ENCODE measurements around the gene GFER. TPM values are rescaled to one million over a fixed set of nuclear protein-coding genes. Genes with fewer than 3 reads are reported as not detected.

Gene GFER
- total RNA-seq, 1 donor from 2014 or later = 17.0 TPM

DNA sequence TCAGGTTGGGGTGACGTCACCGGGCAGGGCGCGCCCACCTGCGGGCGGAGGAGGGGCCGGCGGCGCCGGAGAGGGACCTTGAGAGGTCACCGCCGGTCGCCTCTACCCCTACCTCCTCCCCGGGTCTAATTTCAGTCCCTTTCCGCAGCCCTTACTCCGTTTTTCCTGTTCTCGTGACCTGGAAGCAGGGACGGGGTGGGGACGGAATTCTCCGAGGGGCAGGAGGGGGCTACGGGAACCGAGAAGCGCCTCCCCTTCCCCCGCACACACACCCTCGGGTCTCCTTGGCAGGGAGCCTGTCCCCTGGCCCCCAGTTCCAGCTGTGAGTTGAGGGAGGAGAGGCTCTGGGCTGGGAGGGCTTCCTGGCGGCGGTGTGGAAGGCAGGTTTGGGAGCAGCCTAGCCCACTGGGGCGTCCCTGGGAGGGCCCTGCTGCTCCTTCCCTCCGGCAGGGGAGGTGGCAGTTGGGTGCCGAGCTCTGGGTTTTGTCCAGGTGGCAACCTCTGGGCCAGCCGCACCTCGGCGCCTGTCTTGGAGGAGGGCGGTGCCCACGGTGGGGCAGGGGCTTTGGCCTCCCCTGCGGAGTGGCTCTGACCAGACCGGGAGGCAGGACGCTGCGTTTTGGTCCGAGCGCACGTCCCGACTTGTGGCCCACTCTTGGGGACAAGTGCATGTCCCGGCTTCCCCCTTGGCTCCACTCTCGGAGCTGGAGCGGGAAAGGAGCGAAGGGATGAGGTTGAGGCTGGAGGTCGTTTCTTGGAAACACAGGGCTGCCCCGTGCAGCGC is 6.5 kb downstream of the GFER start:
- no peak for ATAC-seq

DNA sequence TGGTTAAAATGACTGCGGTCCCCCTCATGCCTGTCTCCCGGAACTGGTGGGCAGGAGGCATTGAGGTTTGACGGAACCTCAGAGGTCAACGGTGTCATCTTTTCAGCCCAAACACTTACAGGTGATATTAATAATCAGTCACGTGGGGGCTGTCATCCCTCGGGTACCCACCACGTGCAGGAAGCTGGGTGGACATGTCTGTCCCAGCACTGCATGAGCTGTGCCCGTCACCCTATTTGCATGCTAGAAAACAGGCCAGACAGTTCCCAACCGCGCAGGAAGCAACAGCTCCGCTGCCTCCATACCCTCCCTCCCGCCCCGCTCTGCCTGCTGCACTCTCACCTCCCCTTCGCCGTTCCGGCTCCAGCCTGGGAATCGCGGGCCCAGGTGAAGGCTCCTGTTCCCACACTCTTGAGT is 7.2 kb downstream of the GFER start:
- peak; percentile 37 for ATAC-seq

DNA sequence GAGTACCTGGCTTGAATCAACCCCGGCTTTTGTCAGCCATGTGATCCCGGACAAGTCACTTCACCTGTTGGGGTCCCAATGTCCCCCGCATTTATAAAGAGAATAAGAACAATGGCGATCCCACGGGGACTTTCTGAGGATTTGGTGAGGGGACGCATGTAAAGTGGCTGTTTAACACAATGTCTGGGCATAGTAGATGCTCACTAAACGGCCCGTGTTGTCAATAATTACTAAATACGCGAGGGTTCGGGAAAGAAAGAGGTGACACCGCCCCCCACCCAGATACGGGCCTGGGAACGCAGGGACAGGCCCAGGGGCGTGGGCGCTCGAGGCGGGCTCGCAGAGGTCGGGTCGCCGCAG is 7.6 kb downstream of the GFER start:
- ATAC-seq = no peak

DNA sequence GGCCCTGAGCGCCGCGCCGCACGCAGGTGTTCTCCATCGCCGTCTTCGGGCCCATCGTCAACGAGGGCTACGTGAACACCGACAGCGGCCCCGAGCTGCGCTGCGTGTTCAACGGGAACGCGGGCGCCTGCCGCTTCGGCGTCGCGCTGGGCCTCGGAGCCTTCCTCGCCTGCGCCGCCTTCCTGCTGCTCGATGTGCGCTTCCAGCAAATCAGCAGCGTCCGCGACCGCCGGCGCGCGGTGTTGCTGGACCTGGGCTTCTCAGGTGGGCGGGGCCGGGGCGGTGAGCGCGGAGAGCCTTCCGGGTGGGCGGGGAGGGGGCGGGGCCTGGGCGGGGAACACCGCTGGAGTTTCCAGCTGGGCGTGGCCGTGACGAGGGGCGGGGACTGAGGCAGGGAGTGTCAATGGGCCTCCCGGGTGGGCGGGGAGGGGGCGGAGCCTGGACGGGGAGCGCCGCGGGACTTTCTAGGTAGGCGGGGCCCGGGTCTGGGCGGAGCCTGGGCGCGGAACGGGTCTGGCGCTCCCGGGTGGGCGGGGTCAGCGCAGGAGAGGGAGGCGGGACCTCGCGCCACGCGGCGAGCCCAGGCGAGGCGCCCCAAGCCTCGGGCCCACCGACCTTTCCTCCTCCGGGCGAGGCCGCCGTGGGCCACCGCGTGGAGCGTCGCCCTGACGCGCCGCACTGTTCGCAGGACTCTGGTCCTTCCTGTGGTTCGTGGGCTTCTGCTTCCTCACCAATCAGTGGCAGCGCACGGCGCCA is 8.1 kb downstream of the GFER start:
- ATAC-seq = peak; percentile 84

DNA sequence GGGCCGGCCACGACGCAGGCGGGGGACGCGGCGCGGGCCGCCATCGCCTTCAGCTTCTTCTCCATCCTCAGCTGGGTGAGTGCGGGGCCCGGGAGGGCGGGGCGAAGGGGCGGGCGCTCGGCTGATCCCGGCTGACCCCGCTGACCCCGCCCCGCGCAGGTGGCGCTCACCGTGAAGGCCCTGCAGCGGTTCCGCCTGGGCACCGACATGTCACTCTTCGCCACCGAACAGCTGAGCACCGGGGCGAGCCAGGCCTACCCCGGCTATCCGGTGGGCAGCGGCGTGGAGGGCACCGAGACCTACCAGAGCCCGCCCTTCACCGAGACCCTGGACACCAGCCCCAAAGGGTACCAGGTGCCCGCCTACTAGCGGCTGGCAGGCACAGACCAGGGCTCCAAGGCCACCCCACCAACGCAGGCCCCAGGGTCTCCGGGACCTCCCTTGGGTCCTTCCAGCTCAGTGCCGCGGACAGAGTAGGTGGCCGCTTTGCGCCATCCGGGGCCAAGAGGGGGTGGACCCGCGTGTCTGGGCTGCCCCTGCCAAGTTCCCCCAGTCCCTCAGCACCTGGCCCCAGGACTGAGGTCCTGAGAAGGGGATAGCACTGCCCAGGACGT is 8.8 kb downstream of the GFER start:
- peak; percentile 1 for ATAC-seq

DNA sequence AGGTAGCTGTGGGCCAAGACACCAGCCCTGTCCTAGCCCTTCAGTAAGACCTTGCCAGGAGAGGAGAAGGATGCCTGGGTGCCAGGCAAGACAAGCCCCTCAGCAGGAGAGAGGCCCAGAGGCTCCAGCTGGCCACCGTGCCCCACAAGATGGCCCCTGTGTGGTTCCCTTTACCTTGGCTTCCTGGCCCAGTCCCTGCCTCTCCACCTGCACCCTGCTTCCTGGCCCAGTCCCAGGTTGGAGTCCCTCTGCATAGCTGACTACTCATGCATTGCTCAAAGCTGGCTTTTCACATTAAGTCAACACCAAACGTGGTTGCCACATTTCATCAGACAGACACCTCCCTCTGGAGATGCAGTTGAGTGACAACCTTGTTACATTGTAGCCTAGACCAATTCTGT is 9.7 kb downstream of the GFER start:
- ATAC-seq = peak; percentile 39

DNA sequence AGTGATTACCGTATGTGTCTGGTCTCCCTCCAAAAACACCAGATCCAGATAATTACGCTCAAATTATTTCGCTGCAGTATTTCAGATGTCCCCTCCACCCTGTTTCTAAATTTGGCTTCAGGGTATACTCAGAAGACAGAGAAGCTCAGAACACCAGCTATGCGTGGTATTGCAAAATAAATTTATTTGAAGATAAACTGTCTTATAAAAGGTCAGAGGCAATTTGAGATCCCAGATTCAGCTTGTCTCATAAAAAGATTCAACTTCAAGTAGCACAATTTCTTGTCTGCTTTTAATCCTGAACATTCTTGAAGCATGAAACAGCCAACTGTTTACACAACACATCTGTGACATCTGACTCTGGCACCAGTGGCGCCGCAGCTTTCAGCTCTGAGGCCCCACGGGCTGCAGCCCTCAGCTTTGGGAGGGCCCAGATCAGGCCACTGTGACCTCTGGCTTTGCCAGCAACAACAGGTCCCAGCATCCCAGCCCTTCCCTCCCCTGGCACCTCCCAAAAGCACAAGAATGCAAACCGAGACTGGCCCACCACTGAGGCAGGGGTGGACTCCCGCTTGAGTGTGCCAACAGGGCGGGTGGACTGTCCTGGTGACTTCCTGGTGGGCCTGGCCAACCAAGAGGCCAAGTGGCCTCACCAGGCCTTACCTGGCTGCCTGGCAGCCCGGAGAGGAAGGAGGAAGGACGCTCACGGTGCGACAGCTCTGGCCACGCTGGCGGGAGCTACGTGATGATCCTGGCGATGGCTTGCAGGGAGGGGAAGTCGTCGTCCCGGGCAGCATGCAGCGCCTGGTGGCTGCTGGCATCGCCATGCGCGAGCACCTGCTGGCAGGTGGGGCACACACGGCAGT is 13.7 kb downstream of the GFER start:
- ATAC-seq = no peak

DNA sequence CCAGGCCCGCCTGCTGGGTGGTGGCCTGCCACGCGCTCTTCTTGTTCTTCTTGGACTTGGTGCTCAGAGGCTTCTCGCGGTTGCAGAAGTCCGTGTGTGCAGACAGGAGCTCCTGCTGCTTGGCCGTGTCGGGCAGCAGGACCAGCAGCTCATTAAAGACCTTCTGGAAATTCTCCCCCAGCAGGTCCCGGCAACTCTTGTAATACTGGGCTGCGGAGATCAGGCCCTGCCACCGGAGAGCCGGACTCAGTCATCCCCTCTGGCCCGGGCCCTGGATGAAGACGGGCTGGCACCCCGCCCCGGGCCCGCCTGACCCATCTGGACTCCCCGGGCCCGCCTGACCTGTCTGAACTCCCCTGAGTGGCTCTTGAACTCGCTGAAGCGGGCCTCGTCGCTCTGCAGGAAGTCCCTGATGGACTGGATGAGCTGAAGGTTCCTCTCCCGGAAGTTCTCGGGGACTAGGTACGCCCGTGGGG is 14.4 kb downstream of the GFER start:
- ATAC-seq = peak; percentile 7

DNA sequence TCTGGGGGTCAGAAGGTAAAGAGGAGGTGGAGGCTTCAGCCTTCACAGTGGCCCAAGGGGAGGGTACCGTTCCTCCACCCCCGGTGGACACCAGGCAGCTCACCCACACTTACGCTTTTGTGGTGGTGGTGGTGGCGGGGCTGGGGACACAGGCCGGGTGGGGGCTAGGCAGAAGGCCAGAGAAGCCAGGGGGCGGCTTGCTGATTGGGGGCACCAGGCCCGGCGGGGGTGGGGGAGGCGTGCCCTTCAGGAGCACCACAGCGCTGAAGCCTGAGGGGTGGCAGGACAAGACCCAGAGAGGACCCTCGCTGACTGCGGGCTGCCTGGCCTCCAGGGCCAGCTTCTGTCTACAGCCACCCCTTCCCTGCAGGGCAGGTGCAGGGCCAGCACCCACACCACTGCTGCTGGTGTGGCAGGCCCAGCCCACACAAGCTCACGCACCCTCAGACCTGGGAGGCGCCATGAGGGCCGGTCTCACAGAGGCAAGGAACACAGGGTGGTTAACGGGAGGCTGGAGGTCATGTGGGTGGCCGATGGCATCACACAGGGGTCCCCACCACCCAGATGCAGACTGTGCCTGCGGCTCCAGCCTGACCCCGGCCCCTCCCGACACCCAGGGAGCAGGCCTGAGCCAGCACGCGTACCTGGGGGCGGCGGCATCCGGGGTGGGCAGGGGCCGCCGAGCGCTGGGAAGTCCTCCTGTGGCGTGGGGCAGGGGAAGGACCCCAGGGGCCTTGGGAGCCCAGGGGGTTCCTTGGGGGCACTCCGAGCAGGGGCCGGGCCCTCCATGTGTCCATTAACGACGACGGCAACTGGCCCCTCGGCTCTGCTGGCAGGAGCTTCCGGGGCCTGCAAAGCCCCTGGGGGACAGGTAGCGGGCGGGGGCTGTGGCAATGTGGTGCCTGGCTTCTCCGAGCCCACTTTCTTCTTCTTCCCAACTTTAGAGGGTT is 15.1 kb downstream of the GFER start:
- ATAC-seq = no peak

DNA sequence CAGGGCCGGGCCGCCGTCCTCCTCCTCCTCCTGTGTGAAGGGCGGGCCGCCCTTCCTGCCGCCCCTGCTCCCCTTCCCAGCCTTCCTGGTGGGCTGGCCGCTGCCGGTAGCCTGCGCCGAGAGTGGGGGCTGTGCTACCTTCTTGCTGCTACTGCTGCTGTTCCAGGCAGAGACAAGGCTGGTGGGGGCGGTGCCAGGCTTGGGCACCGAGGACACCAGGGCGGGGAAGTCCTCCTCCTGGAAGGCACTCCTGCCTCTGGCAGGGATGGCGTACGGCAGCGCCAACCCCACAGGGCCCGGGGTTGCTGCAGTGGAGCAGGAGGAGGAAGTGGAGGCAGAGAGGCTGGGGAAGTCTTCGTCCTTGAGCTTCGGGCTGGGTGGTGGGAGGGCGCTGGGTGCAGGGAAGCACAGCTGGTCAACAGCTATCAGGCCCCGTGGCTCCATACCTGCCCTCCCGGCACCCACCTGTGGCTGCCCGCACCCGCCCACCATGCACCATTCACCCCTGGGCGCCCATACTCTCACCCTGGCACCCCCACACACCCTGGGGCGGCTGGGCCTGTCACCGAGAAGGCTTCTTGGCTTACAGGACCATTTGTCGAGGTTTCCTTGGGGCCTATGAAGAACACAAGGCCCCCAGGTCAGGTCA is 16.0 kb downstream of the GFER start:
- no peak for ATAC-seq

DNA sequence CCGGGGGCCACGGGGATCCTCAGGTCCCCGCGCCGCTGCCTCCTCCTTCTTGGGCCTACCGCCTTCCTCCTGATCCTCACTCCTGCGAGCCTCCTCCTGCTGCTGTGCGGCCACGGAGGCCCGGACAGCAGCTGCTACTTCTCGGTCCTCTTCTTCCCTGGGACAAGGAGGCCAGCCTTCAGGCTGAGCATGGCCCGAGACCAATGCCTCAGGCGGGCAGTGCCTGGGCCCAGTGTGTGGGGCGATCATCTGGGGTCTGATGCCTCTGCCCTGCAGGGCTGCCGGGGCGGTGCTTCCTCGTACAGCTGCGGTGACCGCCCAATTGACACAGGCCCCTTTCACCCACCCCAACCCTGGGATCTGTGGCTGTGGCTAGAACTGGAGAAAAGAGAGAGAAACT is 17.0 kb downstream of the GFER start:
- ATAC-seq = no peak

DNA sequence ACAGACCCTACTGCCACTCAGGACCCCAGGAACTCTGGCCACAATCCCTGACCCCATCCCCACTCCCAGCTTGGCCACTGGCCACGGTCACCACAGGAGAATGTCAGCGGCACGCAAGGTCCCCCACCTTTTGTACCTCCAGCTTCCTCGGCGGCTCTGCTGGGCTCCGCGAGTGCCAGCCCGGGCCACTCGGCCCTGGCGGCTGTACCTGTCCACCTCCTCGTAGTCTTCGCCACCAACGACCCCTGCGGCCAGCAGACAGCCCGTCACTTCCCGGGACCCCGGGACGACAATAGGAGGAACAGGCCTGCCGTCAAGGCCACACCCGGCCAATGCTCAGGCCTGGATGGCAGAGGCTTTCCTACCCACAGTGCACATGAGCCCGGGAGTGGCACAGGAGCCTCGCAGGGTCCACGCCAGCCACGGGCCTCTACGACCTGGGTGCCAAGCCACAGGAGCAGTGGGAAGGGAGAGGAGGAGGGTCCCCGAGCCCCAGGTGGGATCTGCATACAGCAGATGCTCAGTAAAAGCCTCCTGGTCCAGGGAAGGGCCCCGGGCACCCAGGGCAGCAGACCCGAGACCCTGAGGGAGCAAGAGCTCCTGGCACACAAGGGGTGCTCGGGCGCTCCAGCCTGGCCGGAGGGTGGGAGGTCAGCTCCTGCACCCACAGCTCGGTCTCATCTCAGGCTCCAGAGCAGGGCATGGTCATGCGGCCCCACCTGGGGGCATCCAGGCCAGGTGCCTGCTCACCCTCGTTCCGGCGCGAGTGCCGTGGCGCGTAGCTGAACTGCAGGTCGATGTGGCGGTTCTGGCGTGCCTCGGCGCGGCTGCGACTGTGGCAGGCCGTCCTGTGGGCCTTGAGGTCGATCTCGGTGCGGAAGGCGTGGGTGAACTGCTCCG is 17.7 kb downstream of the GFER start:
- no peak for ATAC-seq

DNA sequence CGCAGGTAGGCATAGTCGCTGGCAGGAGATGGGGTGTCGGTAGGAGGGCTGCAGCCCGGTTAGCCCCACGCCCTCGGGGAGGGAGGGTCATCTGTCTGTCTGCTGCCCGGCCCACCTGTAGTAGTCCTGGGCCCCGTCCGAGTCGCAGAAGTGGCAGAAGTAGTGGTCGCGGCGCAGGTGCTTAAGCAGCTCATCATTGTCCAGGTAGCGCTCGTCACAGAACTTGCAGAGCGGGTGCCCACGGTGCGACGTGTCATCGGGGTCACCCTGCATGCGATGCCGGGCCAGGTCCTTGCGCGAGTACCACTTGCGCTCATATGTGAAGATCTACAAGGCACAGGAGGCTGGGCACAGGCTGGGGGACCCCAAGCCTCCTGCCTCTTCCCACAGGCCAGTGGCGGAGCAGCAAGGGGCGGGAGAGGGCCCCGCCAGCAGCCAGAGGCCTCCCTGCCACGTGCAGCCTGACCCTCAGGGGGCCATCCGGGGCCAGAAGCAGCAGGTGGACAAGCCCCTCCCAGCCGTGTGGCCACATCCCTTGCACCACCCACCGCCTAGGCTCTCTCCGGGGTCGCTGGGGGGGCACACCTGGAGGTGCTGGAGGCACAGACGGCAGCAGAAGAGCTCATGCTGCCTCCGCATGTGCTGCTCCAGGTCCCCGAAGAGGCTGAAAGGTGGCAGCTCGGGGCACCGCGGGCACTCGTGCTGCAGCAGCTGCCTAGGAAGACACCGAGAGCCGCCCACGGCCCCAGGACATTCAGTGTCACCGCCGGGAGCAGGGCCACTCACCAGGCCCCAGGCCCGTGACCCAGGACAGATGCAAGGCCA is 18.6 kb downstream of the GFER start:
- no peak for ATAC-seq

DNA sequence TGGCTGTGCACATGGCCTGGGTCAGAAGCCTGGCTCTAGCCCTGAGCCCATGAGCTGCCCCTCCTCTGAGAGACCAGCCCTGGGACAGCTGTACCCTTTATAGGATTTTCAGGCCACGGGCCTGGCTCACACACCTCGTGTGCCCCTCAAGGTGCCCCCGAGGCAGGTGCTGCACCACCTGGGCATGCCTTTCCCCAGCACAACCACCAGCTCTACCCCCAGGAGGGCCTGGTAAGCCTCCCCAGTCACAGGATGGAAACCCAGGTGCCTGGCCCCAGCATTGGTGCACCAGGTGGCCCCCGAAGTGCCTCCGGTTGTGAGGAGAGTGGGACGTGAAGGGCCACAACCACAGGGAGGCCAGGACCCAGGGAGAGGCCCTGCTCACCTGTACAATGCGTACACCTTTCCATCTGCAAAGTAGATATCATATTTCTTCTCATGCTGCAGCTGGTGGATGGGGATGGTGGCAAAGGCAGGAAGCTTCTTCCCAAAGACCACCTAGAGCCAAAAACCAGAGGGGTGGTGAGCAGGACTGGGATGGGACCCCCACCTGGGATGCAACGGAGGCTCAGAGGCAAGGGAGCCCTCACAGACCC is 19.3 kb downstream of the GFER start:
- no peak for ATAC-seq

DNA sequence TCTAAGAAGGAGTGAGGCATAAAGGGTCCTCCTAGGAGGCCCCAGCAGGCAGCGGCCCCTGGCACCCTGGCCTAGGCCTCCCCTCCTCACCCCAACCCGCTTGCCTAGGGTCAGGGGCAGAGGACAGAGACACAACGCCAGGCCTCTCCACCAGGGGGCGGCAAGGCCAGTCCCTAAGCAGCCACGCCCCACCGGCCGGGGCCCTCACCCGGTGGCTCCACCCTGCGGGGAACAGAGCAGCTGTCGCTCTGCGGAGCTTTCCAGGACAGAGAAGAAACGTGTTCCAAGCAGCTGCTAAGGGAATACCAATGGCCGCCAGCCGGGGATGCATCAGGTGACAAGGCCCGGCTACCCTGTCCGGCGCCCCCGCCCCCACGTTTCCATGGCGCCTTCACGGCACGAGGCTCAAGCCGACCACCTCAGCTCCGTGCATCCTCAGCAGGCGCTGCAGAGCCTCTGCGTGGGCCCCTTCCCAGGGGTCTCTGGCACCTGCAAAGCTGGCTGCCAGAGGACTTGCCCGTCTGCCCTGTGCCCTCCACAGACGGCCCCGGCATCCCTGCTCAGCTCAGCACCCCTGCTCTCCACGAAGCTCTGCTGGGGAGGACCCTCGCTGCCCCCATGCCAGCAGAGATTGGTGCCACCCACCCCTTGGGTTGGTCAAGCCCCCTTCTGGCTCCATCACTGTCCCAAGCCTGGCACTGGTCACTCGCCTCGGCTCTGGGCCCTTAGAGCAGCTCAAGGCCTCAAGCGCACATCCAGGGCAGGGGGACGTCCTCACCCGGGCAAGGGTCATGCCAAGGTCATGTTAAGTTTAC is 20.0 kb downstream of the GFER start:
- ATAC-seq = peak; percentile 67

DNA sequence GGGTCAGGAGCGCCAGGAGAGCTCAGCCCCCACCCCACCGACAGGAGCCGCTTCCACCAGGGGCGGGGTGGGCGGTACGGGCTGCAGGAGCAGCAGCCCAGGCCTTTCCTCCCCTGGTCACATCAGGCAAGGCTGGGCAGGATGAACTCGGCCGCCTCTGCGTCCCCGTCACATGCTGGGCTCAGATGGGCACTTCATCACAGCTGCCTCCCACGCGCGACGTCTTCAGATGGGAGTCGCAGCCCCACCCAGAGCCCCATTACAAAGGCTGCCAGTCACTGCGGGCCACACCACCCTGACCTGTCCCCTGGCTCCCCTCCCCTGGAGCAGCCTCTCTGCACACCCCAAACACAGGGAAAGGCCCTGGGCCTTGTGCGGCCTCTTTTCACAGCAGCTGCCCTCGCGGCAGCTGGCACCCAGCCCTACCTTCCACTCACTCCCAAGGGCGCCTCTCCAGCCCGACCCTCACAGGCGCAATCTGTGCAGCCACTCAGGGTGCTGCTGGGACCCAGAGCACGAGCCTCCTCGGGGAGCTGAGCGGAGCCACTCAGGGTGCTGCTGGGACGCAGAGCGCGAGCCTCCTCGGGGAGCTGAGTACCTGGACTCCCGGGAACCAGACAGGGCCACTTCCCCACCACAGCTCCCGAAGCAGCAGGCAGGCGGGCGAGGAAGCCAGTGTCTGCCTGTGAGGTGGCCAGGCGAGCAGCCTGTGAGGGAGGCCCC is 21.0 kb downstream of the GFER start:
- no peak for ATAC-seq

DNA sequence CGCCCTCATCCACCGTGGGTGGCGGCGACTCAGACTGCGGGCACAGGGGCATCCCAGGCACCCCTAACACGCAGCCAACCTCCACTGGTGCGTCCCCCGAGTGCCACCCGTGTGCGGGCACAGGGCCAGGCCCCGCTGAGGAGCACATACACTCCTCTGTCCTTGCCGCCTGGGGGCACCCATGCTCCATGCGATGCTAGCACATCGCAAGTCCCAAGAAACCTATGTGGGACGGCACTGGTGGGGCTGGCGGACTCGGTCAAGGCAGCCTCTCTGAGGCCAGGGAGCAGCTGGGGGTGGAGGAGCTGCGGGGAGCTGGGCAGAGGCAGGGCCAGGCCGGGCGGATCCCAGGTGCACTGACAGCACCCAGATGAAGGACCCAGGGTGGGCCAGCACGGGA is 21.7 kb downstream of the GFER start:
- ATAC-seq = no peak
